GM12873 (cell line): ENCODE measurements around the gene TMEM220.

Experiments used
- TF ChIP-seq, protein P1 (sequence below): IDR thresholded peaks from 2 replicates; pipeline ENCODE4 v1.5.1; 2012; ENCODE audit warnings: low read depth, mild to moderate bottlenecking, moderate library complexity, low read length, control low read depth; ENCODE audit not compliant: insufficient read depth; ENCODE audit errors: missing control alignments

Gene TMEM220

DNA sequence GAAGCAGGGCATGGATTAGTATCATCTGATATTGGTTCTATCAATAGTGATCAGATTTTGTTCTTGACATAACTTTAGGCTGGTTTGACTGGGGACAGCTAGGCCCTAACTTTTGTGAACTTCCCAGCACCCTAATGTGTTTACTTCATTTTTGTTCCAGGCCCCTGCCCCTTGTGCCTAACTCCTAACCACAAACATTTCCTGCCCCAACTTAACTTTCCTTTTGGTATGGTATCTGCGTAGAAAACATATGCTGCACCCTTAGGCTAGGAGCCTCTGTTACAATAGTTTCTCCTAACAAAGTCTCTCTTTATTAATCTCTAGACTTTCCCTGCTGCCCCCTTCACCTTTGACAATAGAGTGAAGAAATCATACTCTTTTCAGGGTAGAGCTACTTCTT is 30.0 kb downstream of the TMEM220 start:
- TF ChIP-seq, protein P1, sequence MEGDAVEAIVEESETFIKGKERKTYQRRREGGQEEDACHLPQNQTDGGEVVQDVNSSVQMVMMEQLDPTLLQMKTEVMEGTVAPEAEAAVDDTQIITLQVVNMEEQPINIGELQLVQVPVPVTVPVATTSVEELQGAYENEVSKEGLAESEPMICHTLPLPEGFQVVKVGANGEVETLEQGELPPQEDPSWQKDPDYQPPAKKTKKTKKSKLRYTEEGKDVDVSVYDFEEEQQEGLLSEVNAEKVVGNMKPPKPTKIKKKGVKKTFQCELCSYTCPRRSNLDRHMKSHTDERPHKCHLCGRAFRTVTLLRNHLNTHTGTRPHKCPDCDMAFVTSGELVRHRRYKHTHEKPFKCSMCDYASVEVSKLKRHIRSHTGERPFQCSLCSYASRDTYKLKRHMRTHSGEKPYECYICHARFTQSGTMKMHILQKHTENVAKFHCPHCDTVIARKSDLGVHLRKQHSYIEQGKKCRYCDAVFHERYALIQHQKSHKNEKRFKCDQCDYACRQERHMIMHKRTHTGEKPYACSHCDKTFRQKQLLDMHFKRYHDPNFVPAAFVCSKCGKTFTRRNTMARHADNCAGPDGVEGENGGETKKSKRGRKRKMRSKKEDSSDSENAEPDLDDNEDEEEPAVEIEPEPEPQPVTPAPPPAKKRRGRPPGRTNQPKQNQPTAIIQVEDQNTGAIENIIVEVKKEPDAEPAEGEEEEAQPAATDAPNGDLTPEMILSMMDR = no peak

DNA sequence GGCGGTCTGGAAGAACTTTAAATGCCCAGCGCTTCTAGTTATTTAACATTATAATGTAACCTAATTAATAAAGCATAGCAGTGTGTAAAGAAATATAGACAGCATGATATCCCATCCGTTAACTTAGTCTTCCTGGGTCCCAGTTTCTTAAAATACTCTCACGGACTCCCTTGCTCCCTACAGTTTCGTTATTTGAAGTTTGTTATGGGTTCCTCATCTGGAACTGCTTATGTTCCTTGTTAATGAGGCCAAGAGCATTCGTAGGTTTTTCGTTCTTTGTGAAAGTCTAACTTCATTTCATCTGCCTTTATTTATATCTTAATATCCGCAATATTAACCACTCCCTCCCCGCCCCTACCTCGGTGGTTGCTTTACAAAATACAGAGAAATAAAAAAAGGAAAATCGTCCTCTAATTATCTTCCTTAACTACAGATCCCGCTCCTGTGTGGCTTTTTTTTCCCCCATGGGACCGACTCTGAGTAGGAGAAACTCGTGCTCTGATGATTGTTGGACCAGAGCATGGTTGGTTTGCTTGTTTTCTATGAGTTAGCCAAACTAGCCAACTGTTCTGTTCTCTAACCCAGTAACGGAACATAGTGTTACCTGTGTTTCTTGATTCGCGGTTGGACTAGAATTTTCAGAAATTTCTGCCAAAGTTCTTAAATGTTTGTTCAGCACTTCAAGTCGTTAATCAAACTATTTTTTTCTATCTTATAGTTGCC is 31.6 kb downstream of the TMEM220 start:
- TF ChIP-seq, protein P1 = no peak

DNA sequence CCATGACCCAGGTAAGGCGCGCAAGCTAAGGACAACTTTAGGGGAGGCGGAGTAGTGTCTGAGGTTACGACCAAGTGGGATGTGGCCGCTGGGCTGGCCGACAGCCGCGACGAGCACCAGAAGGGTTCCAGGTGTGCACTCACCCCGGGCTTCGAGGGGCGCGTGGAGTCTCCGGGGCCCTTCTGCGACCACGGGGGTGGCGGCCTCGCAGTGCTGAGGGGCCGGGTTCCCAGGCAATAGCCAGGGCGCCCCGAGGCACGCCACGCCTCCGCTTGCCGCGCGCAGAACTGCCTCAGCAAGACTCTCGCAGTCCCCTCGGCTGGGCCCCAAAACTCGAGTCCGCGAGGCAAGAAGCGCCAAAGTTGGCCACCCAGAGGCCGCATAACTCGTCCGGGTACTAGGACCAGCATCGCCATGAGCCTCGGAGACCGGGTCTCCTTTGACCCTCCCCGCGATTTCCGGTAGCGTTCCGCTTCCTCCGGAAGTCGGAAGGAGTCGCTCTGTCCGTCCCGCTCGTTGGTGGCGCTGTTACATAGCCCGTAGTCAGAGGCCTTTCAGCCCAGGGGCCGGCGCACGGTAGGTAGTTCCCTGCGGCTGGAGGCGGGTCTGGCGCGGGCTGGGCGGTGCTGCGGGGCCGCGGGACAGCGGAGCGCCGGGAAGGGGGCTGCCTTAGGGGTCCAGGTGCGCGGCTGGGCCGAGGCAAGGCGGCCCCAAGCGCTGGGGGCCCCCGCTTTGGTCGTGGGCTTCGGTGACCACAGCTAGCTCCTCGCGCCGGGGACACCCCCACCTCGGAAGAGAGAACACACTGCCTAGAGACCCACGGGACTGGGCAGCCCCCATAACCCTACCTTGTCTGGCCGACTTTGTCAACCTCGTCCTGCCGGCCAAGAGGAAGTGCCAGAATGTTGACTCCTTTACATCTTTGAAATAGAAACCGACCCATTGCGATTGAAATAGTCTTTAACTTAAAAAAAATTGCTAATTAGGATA is 32.4 kb downstream of the TMEM220 start, which contains the start of the genes ADPRM and SCO1:
Gene ADPRM (plus strand): TSS at position 503 of the 990 bp plus-strand sequence. CDS start 7,333 bp downstream, outside the sequence.
Gene SCO1 (minus strand): TSS at position 442 of the 990 bp plus-strand sequence. CDS start 26 bp downstream, at position 416.
- TF ChIP-seq, protein P1 = peak; percentile 51

DNA sequence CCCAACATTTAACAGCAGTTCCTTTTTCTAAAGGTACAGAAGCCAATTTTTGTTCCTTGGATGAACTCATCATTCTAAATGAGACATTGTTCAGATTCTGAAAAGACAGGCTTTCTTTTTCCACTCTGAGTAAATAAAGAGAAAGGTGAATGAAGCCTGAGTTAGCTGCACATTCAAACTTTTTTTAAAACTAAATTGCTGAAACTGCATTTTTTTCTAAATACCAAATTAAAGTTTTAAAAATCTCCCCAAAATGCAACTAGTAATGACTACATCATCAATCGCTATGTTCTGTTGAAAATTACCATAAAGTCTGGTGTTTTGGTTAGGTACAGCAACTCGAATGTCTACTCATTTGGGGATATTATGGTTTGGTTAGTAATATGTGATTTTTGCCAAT is 42.3 kb downstream of the TMEM220 start:
- TF ChIP-seq, protein P1 = no peak

DNA sequence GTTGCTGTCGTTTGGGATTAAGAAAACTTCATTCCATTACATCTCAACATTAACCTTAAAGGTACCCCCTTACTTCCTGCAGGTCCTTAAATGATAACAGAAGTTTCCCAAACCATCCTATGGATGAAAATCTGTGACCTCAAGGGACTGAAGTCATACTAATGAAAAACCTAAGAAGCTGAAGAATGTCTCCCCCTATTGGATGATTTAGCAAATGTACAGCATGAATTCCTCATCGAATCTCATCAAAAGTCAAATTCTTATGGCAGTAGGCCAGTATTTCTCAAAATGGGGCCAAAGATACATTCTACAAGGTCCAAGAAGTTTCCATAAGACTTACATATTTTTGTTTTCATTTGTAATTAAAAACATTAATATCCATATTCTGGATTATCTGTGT is 46.0 kb downstream of the TMEM220 start:
- TF ChIP-seq, protein P1 = peak; percentile 64

DNA sequence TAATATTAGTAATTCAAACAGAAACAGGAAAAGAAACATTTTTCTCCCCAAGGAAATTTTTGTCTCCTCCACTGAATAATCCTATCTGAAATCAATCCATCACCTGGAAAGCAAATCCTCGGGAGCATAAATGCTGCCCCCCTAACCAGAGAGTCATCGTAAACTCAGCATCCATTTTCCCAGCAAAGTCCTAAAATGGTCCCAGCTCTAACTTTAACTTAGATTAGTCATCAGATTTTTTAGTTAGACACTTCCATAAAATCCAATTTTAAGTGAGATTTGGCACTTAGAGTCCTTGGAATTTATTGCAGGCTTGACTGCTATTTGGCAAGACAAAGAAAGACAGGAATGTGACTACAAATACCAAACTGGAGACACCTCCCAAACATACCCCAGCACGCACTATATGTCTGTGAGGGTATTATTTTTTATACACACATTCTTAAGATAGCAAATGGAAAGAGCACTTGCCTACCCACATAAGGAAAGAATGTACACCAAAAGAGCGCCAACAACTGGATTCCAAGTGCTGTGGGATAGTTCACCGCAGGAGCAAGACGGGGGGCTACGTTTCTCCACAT is 47.9 kb downstream of the TMEM220 start:
- TF ChIP-seq, protein P1 = no peak
